ENCODE data around the gene ACSM5.

Gene ACSM5

GRCh38 chr16:20395946-20396345 lies 13.4 kb upstream of the ACSM5 start:
- H3K4me1 ChIP-seq (ENCODE audit: control insufficient read depth, low read length) = no peaks in the 10 kb centered on the region
- TF ChIP-seq CTCF (IDR thresholded peaks at IDR 0.05; ENCODE audit: low read depth, low read length, poor library complexity, severe bottlenecking) (no peak), EZH2phosphoT487 (IDR thresholded peaks at IDR 0.05; ENCODE audit: borderline replicate concordance, low read length) (no peak)
- H3K9me2 ChIP-seq (replicated peaks; ENCODE audit: control insufficient read depth, low read length) = no peaks in the 10 kb centered on the region
- H3K4me2 ChIP-seq (ENCODE audit: low read length) = no peak overlapping the region
- H3F3A ChIP-seq (ENCODE audit: control insufficient read depth, insufficient read depth) = no peaks in the 10 kb centered on the region
- no peaks in the 10 kb centered on the region for H3K27me3 ChIP-seq (ENCODE audit: control insufficient read depth, low read length)
- H3K27ac ChIP-seq (ENCODE audit: low read depth, low read length) = no peak overlapping the region
- H4K20me1 ChIP-seq (ENCODE audit: control insufficient read depth, insufficient read depth, low read depth, low read length) = no peaks in the 10 kb centered on the region
- H3K4me3 ChIP-seq (ENCODE audit: low read length) = no peak overlapping the region
- no peaks in the 10 kb centered on the region for H3K9me3 ChIP-seq (ENCODE audit: control insufficient read depth, insufficient read depth, low read length)
- H3K79me2 ChIP-seq (ENCODE audit: control insufficient read depth, low read length) = no peaks in the 10 kb centered on the region
- H3K36me3 ChIP-seq (ENCODE audit: control insufficient read depth, low read length) = no peaks in the 10 kb centered on the region

- no peaks in the 10 kb centered on the region for H4K20me1 ChIP-seq (ENCODE audit: control insufficient read depth, insufficient read depth, low read depth, low read length)
- no peak overlapping the region for H3K27ac ChIP-seq (ENCODE audit: low read depth, low read length)
- no peaks in the 10 kb centered on the region for H3K36me3 ChIP-seq (ENCODE audit: control insufficient read depth, low read length)
- no peaks in the 10 kb centered on the region for H3K79me2 ChIP-seq (ENCODE audit: control insufficient read depth, low read length)
- TF ChIP-seq EZH2phosphoT487 (IDR thresholded peaks at IDR 0.05; ENCODE audit: borderline replicate concordance, low read length) (no peak), CTCF (IDR thresholded peaks at IDR 0.05; ENCODE audit: low read depth, low read length, poor library complexity, severe bottlenecking) (no peak)
- no peak overlapping the region for H3K4me3 ChIP-seq (ENCODE audit: low read length)
- H3F3A ChIP-seq (ENCODE audit: control insufficient read depth, insufficient read depth) = no peaks in the 10 kb centered on the region
- no peaks in the 10 kb centered on the region for H3K27me3 ChIP-seq (ENCODE audit: control insufficient read depth, low read length)
- no peaks in the 10 kb centered on the region for H3K9me3 ChIP-seq (ENCODE audit: control insufficient read depth, insufficient read depth, low read length)
- no peak overlapping the region for H3K4me2 ChIP-seq (ENCODE audit: low read length)
- H3K4me1 ChIP-seq (ENCODE audit: control insufficient read depth, low read length) = no peaks in the 10 kb centered on the region
- no peaks in the 10 kb centered on the region for H3K9me2 ChIP-seq (replicated peaks; ENCODE audit: control insufficient read depth, low read length)
These were observed 12.4 kb upstream of the ACSM5 start for GRCh38 chr16:20396846-20397467.

GRCh38 chr16:20397468-20398074 lies 11.8 kb upstream of the ACSM5 start:
- H3K27ac ChIP-seq (ENCODE audit: low read depth, low read length) = no peak overlapping the region

More at GRCh38 chr16:20397468-20398074, 11.8 kb upstream of the ACSM5 start:
- Histone ChIP-seq H3K9me2 (replicated peaks; ENCODE audit: control insufficient read depth, low read length) (no peaks in the 10 kb centered on the region), H4K20me1 (ENCODE audit: control insufficient read depth, insufficient read depth, low read depth, low read length) (no peaks in the 10 kb centered on the region), H3K9me3 (ENCODE audit: control insufficient read depth, insufficient read depth, low read length) (no peaks in the 10 kb centered on the region), H3K36me3 (ENCODE audit: control insufficient read depth, low read length) (no peaks in the 10 kb centered on the region), H3K27me3 (ENCODE audit: control insufficient read depth, low read length) (no peaks in the 10 kb centered on the region), H3F3A (ENCODE audit: control insufficient read depth, insufficient read depth) (no peaks in the 10 kb centered on the region), H3K4me1 (ENCODE audit: control insufficient read depth, low read length) (no peaks in the 10 kb centered on the region), H3K4me3 (ENCODE audit: low read length) (no peak overlapping the region), H3K79me2 (ENCODE audit: control insufficient read depth, low read length) (no peaks in the 10 kb centered on the region), H3K4me2 (ENCODE audit: low read length) (no peak overlapping the region)
- TF ChIP-seq CTCF (IDR thresholded peaks at IDR 0.05; ENCODE audit: low read depth, low read length, poor library complexity, severe bottlenecking) = no peak
- TF ChIP-seq EZH2phosphoT487 (IDR thresholded peaks at IDR 0.05; ENCODE audit: borderline replicate concordance, low read length) = no peak
